Measurements from ENCODE around the gene SPEN.

GRCh38 chr1:15810073-15810472 is 37.4 kb upstream of the SPEN start:
- TF ChIP-seq, protein P1, sequence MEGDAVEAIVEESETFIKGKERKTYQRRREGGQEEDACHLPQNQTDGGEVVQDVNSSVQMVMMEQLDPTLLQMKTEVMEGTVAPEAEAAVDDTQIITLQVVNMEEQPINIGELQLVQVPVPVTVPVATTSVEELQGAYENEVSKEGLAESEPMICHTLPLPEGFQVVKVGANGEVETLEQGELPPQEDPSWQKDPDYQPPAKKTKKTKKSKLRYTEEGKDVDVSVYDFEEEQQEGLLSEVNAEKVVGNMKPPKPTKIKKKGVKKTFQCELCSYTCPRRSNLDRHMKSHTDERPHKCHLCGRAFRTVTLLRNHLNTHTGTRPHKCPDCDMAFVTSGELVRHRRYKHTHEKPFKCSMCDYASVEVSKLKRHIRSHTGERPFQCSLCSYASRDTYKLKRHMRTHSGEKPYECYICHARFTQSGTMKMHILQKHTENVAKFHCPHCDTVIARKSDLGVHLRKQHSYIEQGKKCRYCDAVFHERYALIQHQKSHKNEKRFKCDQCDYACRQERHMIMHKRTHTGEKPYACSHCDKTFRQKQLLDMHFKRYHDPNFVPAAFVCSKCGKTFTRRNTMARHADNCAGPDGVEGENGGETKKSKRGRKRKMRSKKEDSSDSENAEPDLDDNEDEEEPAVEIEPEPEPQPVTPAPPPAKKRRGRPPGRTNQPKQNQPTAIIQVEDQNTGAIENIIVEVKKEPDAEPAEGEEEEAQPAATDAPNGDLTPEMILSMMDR (IDR thresholded peaks at IDR 0.05) = no peak
- no peak for TF ChIP-seq POLR2A (IDR thresholded peaks at IDR 0.05)
